CD4-positive, CD25-positive, alpha-beta regulatory T cell (primary cell): ENCODE data around the gene PCDHB11. TPM values are rescaled to one million over a fixed set of nuclear protein-coding genes. Genes with fewer than 3 reads are reported as not detected.
A peak's percentile ranks its signal among the peaks of the same experiment; 100 is the strongest.
"Not testable (repeated sequence)": the region's sequence is repeated elsewhere in the genome, so short reads cannot be mapped to it uniquely, and the experiment has no call there.

ENCODE experiments used
- ATAC-seq, 2 donors: fragments of 150-1000 bp; cut with Tn5 transposase; one replicate each; pipeline ENCODE4 v1.10.0; 2021; ENCODE audit warnings: low read depth in 2 of 2, moderate number of reproducible peaks in 2 of 2, moderate library complexity in 1 of 2
- DNase-seq, 3 donors: peaks; one replicate each; pipeline versions ENCODE4 v3.0.0 to v3.0.0-alpha.2; 2012 to 2022; ENCODE audit warnings: mixed read lengths in 1 of 3
- H3K27ac ChIP-seq: one replicate; pipeline ENCODE4 v1.7.0; 2013; ENCODE audit warnings: mild to moderate bottlenecking, low read length; ENCODE audit not compliant: insufficient read depth, poor library complexity, severe bottlenecking
- H3K27me3 ChIP-seq: one replicate; pipeline ENCODE4 v1.7.0; 2013; ENCODE audit warnings: low read length; ENCODE audit not compliant: control insufficient read depth, insufficient read depth
- H3K36me3 ChIP-seq: one replicate; pipeline ENCODE4 v1.7.0; 2013; ENCODE audit warnings: mild to moderate bottlenecking, low read length, moderate library complexity; ENCODE audit not compliant: control insufficient read depth, insufficient read depth
- H3K4me1 ChIP-seq: 2 replicates; pipeline ENCODE4 v1.7.0; 2013; ENCODE audit warnings: mild to moderate bottlenecking, low read length; ENCODE audit not compliant: insufficient read depth, control insufficient read depth, poor library complexity, severe bottlenecking
- H3K4me3 ChIP-seq: one replicate; pipeline ENCODE4 v1.7.0; 2013; ENCODE audit warnings: low read depth, mild to moderate bottlenecking, low read length, moderate library complexity
- H3K9me3 ChIP-seq, 2 experiments: 1 replicate in 1 of 2; 2 replicates in 1 of 2; pipeline ENCODE4 v1.7.0; 2013; ENCODE audit warnings: low read length in 2 of 2, mild to moderate bottlenecking in 1 of 2, moderate library complexity in 1 of 2; ENCODE audit not compliant: control insufficient read depth in 2 of 2
- H3K27ac Mint-ChIP-seq, 3 donors: one replicate each; pipeline ENCODE4 v1.8.0; 2020 to 2022; ENCODE audit warnings: mild to moderate bottlenecking in 3 of 3, mixed read lengths in 3 of 3, moderate library complexity in 2 of 3
- H3K27me3 Mint-ChIP-seq: one replicate; pipeline ENCODE4 v1.8.0; 2022; ENCODE audit warnings: mild to moderate bottlenecking, mixed read lengths
- H3K36me3 Mint-ChIP-seq: one replicate; pipeline ENCODE4 v1.8.0; 2020; ENCODE audit warnings: mixed read lengths
- H3K4me1 Mint-ChIP-seq, 4 donors: one replicate each; pipeline ENCODE4 v1.8.0; 2020 to 2022; ENCODE audit warnings: mixed read lengths in 4 of 4, mild to moderate bottlenecking in 1 of 4
- H3K4me3 Mint-ChIP-seq, 4 donors: one replicate each; pipeline ENCODE4 v1.8.0; 2020 to 2022; ENCODE audit warnings: mild to moderate bottlenecking in 4 of 4, mixed read lengths in 4 of 4, moderate library complexity in 3 of 4
- H3K9me3 Mint-ChIP-seq, 7 donors: one replicate each; pipeline ENCODE4 v1.8.0; 2020 to 2022; ENCODE audit warnings: mixed read lengths in 7 of 7, mild to moderate bottlenecking in 3 of 7, moderate library complexity in 2 of 7
- polyA plus RNA-seq, 4 donors: library from polyadenylated mRNA; unstranded; fragments of 300-500 nt; fragmentation: Illumina TruSeq; gene quantifications; one replicate each; pipeline ENCODE4 v1.2.3, GENCODE V29; 2021
- total RNA-seq: library from RNA; stranded (reverse); gene quantifications from one replicate; pipeline ENCODE4 v1.2.3, GENCODE V29; 2022

The PCDHB11 gene
- total and polyA plus RNA-seq, 5 donors from 2014 or later: not detected

GRCh38 chr5:141179876-141180275, 19.6 kb upstream of the PCDHB11 start:
- H3K27ac ChIP-seq, H3K4me3 Mint-ChIP-seq, H3K9me3 ChIP-seq, DNase-seq, ATAC-seq, H3K27me3 Mint-ChIP-seq, H3K4me1 ChIP-seq, H3K27me3 ChIP-seq, H3K4me1 Mint-ChIP-seq, H3K36me3 Mint-ChIP-seq, H3K36me3 ChIP-seq, H3K4me3 ChIP-seq, H3K27ac Mint-ChIP-seq: not testable (repeated sequence)
- H3K9me3 Mint-ChIP-seq: peaks cover 0 to 19% (median 6%) of the 10 kb centered on the region in 7 donors

DNA sequence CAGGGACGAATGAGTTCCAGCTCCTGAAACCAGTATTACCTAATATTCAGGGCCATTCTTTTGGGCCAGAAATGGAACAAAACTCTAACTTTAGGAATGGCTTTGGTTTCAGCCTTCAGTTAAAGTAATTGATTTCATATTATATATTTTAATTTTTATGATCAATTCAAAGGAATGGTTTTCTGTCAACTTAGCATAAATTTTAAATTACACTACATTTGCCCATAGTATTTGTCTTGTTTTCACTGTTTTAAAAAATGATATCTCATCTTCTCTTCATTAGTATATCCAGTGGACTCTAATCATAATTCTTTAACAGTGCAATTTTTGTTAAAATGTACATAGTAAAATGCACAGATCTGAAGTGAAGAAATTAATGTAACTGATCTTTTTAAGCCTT, 19.1 kb upstream of the PCDHB11 start:
- Histone ChIP-seq H3K27me3 (peaks cover 9% of the 10 kb centered on the region), H3K9me3 (no peaks in the 10 kb centered on the region), H3K36me3 (no peaks in the 10 kb centered on the region), H3K4me1 (no peaks in the 10 kb centered on the region), H3K27ac (no peak overlapping the region), H3K4me3 (no peak overlapping the region)
- DNase-seq (no peak), ATAC-seq (no peak)
- peaks cover 4% of the 10 kb centered on the region for H3K27me3 Mint-ChIP-seq
- no peak overlapping the region for H3K4me3 Mint-ChIP-seq
- H3K9me3 Mint-ChIP-seq: peaks cover 0 to 19% (median 6%) of the 10 kb centered on the region in 7 donors
- H3K4me1 Mint-ChIP-seq: no peaks in the 10 kb centered on the region
- no peak overlapping the region for H3K27ac Mint-ChIP-seq
- H3K36me3 Mint-ChIP-seq: peaks cover 6% of the 10 kb centered on the region

- Mint-ChIP-seq H3K27ac (no peak within 1 kb of the TSS), H3K4me1 (peaks cover 0 to 6% (median 2%) of the 10 kb centered on the region in 4 donors), H3K4me3 (no peak within 1 kb of the TSS), H3K27me3 (peaks cover 14% of the 10 kb centered on the region), H3K9me3 (peaks cover 0 to 27% (median 8%) of the 10 kb centered on the region in 7 donors), H3K36me3 (peaks cover 6% of the 10 kb centered on the region)
- Histone ChIP-seq H3K9me3 (no peaks in the 10 kb centered on the region), H3K27me3 (peaks cover 6% of the 10 kb centered on the region), H3K36me3 (no peaks in the 10 kb centered on the region), H3K4me3 (no peak within 1 kb of the TSS), H3K4me1 (no peaks in the 10 kb centered on the region), H3K27ac (no peak within 1 kb of the TSS)
- DNase-seq (no peak), ATAC-seq (no peak)
Measured at GRCh38 chr5:141182248-141182647, 17.2 kb upstream of the PCDHB11 start, which contains the start of gene PCDHB16. Gene PCDHB16 (plus strand): TSS chr5:141182387. CDS start chr5:141182560, 173 bp downstream.

DNA sequence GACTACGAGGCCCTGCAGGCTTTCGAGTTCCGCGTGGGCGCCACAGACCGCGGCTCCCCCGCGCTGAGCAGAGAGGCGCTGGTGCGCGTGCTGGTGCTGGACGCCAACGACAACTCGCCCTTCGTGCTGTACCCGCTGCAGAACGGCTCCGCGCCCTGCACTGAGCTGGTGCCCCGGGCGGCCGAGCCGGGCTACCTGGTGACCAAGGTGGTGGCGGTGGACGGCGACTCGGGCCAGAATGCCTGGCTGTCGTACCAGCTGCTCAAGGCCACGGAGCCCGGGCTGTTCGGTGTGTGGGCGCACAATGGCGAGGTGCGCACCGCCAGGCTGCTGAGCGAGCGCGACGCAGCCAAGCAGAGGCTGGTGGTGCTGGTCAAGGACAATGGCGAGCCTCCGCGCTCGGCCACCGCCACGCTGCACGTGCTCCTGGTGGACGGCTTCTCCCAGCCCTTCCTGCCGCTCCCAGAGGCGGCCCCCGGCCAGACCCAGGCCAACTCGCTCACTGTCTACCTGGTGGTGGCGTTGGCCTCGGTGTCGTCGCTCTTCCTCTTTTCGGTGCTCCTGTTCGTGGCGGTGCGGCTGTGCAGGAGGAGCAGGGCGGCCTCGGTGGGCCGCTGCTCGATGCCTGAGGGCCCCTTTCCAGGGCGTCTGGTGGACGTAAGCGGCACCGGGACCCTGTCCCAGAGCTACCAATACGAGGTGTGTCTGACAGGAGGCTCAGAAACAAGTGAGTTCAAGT, 15.1 kb upstream of the PCDHB11 start:
- H3K4me3 ChIP-seq, ATAC-seq, H3K4me3 Mint-ChIP-seq, H3K9me3 ChIP-seq, H3K36me3 Mint-ChIP-seq, H3K4me1 Mint-ChIP-seq, H3K4me1 ChIP-seq, H3K27ac ChIP-seq, DNase-seq, H3K27me3 ChIP-seq, H3K27ac Mint-ChIP-seq, H3K36me3 ChIP-seq: not testable (repeated sequence)
- peaks cover 19% of the 10 kb centered on the region for H3K27me3 Mint-ChIP-seq
- peaks cover 0 to 31% (median 12%) of the 10 kb centered on the region in 7 donors for H3K9me3 Mint-ChIP-seq

DNA sequence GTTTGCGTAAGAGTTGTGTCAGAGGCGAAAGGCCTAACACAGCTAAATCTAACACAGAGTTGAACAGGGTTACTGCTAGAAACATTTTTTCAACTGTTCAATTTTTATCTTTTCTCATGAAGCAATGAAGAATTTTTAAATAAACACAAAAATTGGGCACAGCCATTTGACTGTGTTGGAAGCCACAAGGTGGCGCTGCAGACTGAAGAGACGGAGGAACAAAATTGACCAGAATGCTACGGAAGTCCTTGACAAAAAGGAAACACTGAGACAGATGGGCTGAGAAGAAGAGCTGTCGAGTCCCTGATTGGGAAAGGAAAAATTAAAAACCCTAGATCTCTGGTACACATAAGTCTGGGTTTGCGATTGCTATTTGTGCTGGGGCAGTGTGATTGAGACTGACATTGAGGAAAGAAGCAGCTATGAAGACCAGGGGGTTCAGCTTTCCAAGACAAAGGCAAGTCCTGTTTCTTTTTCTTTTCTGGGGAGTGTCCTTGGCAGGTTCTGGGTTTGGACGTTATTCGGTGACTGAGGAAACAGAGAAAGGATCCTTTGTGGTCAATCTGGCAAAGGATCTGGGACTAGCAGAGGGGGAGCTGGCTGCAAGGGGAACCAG, 12.4 kb upstream of the PCDHB11 start, which contains the start of gene PCDHB9:
PCDHB9 (plus strand) TSS at position 265 of the 616 bp plus-strand sequence; CDS start at position 423, 158 bp downstream.
- peaks cover 21% of the 10 kb centered on the region for H3K27me3 Mint-ChIP-seq

GRCh38 chr5:141188682-141189081, 10.7 kb upstream of the PCDHB11 start:
- not testable (repeated sequence) for H3K27ac Mint-ChIP-seq, H3K9me3 ChIP-seq, H3K4me3 ChIP-seq, H3K27me3 ChIP-seq, DNase-seq, H3K4me3 Mint-ChIP-seq, H3K4me1 ChIP-seq, H3K27ac ChIP-seq, ATAC-seq, H3K36me3 ChIP-seq
- H3K9me3 Mint-ChIP-seq: peaks cover 0 to 39% (median 10%) of the 10 kb centered on the region in 7 donors
- peaks cover 14% of the 10 kb centered on the region for H3K36me3 Mint-ChIP-seq
- peaks cover 0 to 11% (median 2%) of the 10 kb centered on the region in 4 donors for H3K4me1 Mint-ChIP-seq
- H3K27me3 Mint-ChIP-seq: peaks cover 20% of the 10 kb centered on the region

More for the DNA sequence above, 12.4 kb upstream of the PCDHB11 start, which contains the start of gene PCDHB9:
- Mint-ChIP-seq H3K27ac (no peak within 1 kb of the TSS), H3K36me3 (peaks cover 14% of the 10 kb centered on the region), H3K4me1 (peaks cover 0 to 11% (median 2%) of the 10 kb centered on the region in 4 donors), H3K9me3 (peaks cover 0 to 39% (median 14%) of the 10 kb centered on the region in 7 donors), H3K4me3 (peak within 1 kb of the TSS in 2 of 4 donors; percentile 12 to 49)
- peaks cover 0 to 2% of the 10 kb centered on the region in 2 experiments for H3K9me3 ChIP-seq
- DNase-seq (peak in 2 of 3 donors; percentile 9 to 13), ATAC-seq (no peak)
- peaks cover 3% of the 10 kb centered on the region for H3K27me3 ChIP-seq
- no peaks in the 10 kb centered on the region for H3K36me3 ChIP-seq
- no peaks in the 10 kb centered on the region for H3K4me1 ChIP-seq
- H3K27ac ChIP-seq: no peak within 1 kb of the TSS
- peak within 1 kb of the TSS; percentile 27 for H3K4me3 ChIP-seq

- peaks cover 20% of the 10 kb centered on the region for H3K27me3 Mint-ChIP-seq
Measured at GRCh38 chr5:141189131-141189530, 10.3 kb upstream of the PCDHB11 start.

More at GRCh38 chr5:141189131-141189530, 10.3 kb upstream of the PCDHB11 start:
- not testable (repeated sequence) for H3K36me3 ChIP-seq, H3K27ac ChIP-seq, H3K4me1 ChIP-seq, H3K4me3 Mint-ChIP-seq, DNase-seq, H3K27ac Mint-ChIP-seq, H3K4me3 ChIP-seq, ATAC-seq, H3K9me3 ChIP-seq, H3K27me3 ChIP-seq
- H3K4me1 Mint-ChIP-seq: peaks cover 0 to 11% (median 2%) of the 10 kb centered on the region in 4 donors
- H3K9me3 Mint-ChIP-seq: peaks cover 0 to 38% (median 10%) of the 10 kb centered on the region in 7 donors
- H3K36me3 Mint-ChIP-seq: peaks cover 14% of the 10 kb centered on the region
